ENCODE data around the gene PEAK3.

GRCh38 chr19:2246014-2246620 is 35.9 kb downstream of the PEAK3 start:
- TF ChIP-seq POLR2A (IDR thresholded peaks at IDR 0.05; ENCODE audit: low read depth, low read length) (no peak), POLR2AphosphoS5 (IDR thresholded peaks at IDR 0.05; ENCODE audit: low read depth, low read length) (no peak), TAF1 (IDR thresholded peaks at IDR 0.05; ENCODE audit: low read depth, low read length) (no peak)

Data from GM12891 (cell line).